Immature natural killer cell (primary cell): ENCODE results near the gene DNPEP. TPM values are rescaled to one million over a fixed set of nuclear protein-coding genes. Genes with fewer than 3 reads are reported as not detected.
A peak's percentile ranks its signal among the peaks of the same experiment; 100 is the strongest.

Experiments
- DNase-seq, 3 donors: peaks; one replicate each; pipeline ENCODE4 v3.0.0; 2022; ENCODE audit warnings: mixed read lengths in 1 of 3
- H3K27ac Mint-ChIP-seq, 6 donors: one replicate each; pipeline ENCODE4 v1.8.0; 2020; ENCODE audit warnings: mixed read lengths in 6 of 6, mild to moderate bottlenecking in 5 of 6, inconsistent platforms in 4 of 6, moderate library complexity in 3 of 6
- H3K27me3 Mint-ChIP-seq, 3 donors: one replicate each; pipeline ENCODE4 v1.8.0; 2020 to 2021; ENCODE audit warnings: low read depth in 3 of 3, mild to moderate bottlenecking in 3 of 3, mixed read lengths in 3 of 3, moderate library complexity in 3 of 3, inconsistent platforms in 1 of 3
- H3K36me3 Mint-ChIP-seq, 3 donors: one replicate each; pipeline ENCODE4 v1.8.0; 2020; ENCODE audit warnings: mixed read lengths in 3 of 3, inconsistent platforms in 2 of 3, mild to moderate bottlenecking in 2 of 3
- H3K4me1 Mint-ChIP-seq, 2 donors: one replicate each; pipeline ENCODE4 v1.8.0; 2020; ENCODE audit warnings: inconsistent platforms in 2 of 2, mild to moderate bottlenecking in 2 of 2, mixed read lengths in 2 of 2, moderate library complexity in 1 of 2
- H3K4me3 Mint-ChIP-seq, 5 donors: one replicate each; pipeline ENCODE4 v1.8.0; 2020; ENCODE audit warnings: mild to moderate bottlenecking in 5 of 5, mixed read lengths in 5 of 5, inconsistent platforms in 3 of 5, moderate library complexity in 3 of 5
- H3K9me3 Mint-ChIP-seq, 6 donors: one replicate each; pipeline ENCODE4 v1.8.0; 2020; ENCODE audit warnings: mild to moderate bottlenecking in 6 of 6, mixed read lengths in 6 of 6, inconsistent platforms in 4 of 6, moderate library complexity in 3 of 6
- polyA plus RNA-seq, 3 donors: library from polyadenylated mRNA; unstranded; fragments of 300-500 nt; fragmentation: Illumina TruSeq; gene quantifications; one replicate each; pipeline ENCODE4 v1.2.3, GENCODE V29; 2021

The DNPEP gene
- polyA plus RNA-seq, 3 donors from 2014 or later, result 77.4 to 97.9 (median 78.9) TPM

- H3K27ac Mint-ChIP-seq, result no peak overlapping the region
Measured at GRCh38 chr2:219352448-219353023, 35.2 kb downstream of the DNPEP start.

GRCh38 chr2:219350710-219351221 is 36.9 kb downstream of the DNPEP start:
- H3K4me1 Mint-ChIP-seq, result no peaks in the 10 kb centered on the region
- no peaks in the 10 kb centered on the region for H3K9me3 Mint-ChIP-seq
- no peaks in the 10 kb centered on the region for H3K36me3 Mint-ChIP-seq
- H3K27ac Mint-ChIP-seq, result no peak overlapping the region
- peaks cover 3 to 25% (median 12%) of the 10 kb centered on the region in 3 donors for H3K27me3 Mint-ChIP-seq
- no peak overlapping the region for H3K4me3 Mint-ChIP-seq
- no peak for DNase-seq

More at GRCh38 chr2:219352448-219353023, 35.2 kb downstream of the DNPEP start:
- DNase-seq, result peak; percentile 24 to 39 (median 31)
- no peaks in the 10 kb centered on the region for H3K36me3 Mint-ChIP-seq
- H3K9me3 Mint-ChIP-seq, result no peaks in the 10 kb centered on the region
- H3K4me3 Mint-ChIP-seq, result peak overlapping the region in 1 of 5 donors; percentile 12
- peaks cover 8 to 31% (median 12%) of the 10 kb centered on the region in 3 donors for H3K27me3 Mint-ChIP-seq
- no peaks in the 10 kb centered on the region for H3K4me1 Mint-ChIP-seq

DNA sequence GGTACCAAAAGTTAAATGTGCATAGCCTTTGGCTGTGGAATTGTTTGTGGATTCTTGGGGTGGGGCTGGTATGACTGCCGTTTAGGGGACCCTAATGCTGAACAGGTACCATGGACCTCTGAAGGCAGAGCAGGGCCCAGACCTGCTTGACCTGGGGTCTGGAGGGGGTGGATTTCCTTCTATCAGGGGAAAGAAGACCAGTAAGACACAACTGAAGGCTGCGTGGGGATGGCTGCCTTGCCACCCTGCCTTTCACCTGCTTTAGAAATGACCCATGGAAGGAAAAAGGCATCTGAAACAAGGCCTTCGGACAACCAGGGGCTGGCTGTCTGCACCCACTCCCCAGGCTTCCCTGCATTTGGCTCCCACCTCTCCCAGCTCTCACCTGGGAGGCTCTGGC is 37.5 kb downstream of the DNPEP start:
- H3K27ac Mint-ChIP-seq, result no peak overlapping the region
- no peak overlapping the region for H3K4me3 Mint-ChIP-seq
- DNase-seq, result no peak
- H3K9me3 Mint-ChIP-seq, result no peaks in the 10 kb centered on the region
- no peaks in the 10 kb centered on the region for H3K36me3 Mint-ChIP-seq
- H3K27me3 Mint-ChIP-seq, result peaks cover 3 to 22% (median 14%) of the 10 kb centered on the region in 3 donors
- no peaks in the 10 kb centered on the region for H3K4me1 Mint-ChIP-seq

DNA sequence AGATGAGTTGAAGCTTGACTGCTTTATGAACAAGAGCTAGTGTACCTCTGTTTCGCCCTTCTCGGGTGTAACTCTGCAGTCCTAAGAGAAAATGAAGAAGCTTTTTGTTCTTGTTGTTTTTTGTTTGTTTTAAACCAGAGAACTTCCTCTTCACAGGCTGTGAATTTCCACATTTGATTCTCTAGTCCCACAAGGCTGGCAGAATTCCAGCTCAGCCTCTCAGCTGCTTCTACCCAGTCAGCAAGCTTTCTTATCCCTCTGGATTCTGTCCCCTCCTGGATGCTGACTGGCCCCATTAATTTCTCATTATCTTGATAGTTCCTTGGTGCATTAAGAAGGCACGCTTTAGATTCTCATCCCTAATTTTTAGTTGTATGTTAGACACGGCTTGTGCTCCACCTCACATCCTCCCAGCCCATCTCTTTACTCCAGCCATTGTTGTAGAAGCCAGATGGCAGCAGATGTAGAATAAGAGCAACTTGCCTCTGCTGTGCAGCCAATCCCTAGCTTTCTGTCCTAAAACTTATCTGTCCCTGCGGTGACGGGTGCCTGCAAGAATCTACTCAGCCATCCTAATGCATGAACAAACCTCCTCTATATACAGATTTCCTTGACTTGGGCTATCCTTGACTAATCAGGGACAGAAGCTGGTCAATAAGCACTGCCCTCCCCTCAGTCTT is 42.8 kb downstream of the DNPEP start:
- H3K27ac Mint-ChIP-seq, result no peak overlapping the region
- H3K4me1 Mint-ChIP-seq, result no peaks in the 10 kb centered on the region
- peaks cover 6 to 13% (median 7%) of the 10 kb centered on the region in 3 donors for H3K27me3 Mint-ChIP-seq
- DNase-seq, result no peak
- H3K9me3 Mint-ChIP-seq, result no peaks in the 10 kb centered on the region
- H3K4me3 Mint-ChIP-seq, result no peak overlapping the region
- H3K36me3 Mint-ChIP-seq, result no peaks in the 10 kb centered on the region

GRCh38 chr2:219335373-219335786 is 52.3 kb downstream of the DNPEP start:
- Mint-ChIP-seq H3K4me1 (no peaks in the 10 kb centered on the region), H3K4me3 (no peak overlapping the region), H3K36me3 (no peaks in the 10 kb centered on the region), H3K27me3 (peaks cover 5 to 36% (median 21%) of the 10 kb centered on the region in 3 donors), H3K27ac (no peak overlapping the region), H3K9me3 (peaks cover 6 to 27% (median 8%) of the 10 kb centered on the region in 6 donors)
- no peak for DNase-seq

- Mint-ChIP-seq H3K4me1 (no peaks in the 10 kb centered on the region), H3K27ac (no peak overlapping the region), H3K9me3 (peaks cover 6 to 27% (median 8%) of the 10 kb centered on the region in 6 donors), H3K36me3 (no peaks in the 10 kb centered on the region), H3K27me3 (peaks cover 5 to 38% (median 22%) of the 10 kb centered on the region in 3 donors), H3K4me3 (no peak overlapping the region)
- no peak for DNase-seq
Measured at GRCh38 chr2:219334076-219334475, 53.6 kb downstream of the DNPEP start.

DNA sequence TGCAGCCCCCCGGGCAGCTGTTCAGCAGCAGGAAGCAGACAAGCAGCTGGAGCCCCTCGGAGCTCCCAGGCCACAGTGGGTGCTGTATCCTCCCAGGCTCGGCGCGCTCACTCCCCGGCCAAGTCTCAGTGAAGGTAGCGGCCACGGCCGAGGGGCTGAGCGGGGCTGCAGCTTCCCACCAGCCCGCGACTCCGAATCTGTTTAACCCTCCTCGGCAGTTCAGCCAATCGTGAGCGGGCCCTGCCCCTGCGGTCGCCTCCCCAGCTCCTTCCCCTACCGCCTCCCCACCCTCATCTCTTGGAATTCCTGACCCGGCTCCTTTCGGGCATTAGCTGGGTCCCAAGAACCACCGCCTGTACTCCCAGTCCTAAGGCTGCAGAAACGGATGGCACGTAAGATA is 55.2 kb downstream of the DNPEP start, which contains the start of gene RESP18:
TSS of gene RESP18 (minus strand) at position 203 of the 400 bp plus-strand sequence.
- Mint-ChIP-seq H3K27me3 (peaks cover 9 to 38% (median 22%) of the 10 kb centered on the region in 3 donors), H3K36me3 (no peaks in the 10 kb centered on the region), H3K4me3 (peak within 1 kb of the TSS in 1 of 5 donors; percentile 9), H3K9me3 (peaks cover 6 to 27% (median 8%) of the 10 kb centered on the region in 6 donors), H3K4me1 (no peaks in the 10 kb centered on the region), H3K27ac (no peak within 1 kb of the TSS)
- DNase-seq, result no peak

DNA sequence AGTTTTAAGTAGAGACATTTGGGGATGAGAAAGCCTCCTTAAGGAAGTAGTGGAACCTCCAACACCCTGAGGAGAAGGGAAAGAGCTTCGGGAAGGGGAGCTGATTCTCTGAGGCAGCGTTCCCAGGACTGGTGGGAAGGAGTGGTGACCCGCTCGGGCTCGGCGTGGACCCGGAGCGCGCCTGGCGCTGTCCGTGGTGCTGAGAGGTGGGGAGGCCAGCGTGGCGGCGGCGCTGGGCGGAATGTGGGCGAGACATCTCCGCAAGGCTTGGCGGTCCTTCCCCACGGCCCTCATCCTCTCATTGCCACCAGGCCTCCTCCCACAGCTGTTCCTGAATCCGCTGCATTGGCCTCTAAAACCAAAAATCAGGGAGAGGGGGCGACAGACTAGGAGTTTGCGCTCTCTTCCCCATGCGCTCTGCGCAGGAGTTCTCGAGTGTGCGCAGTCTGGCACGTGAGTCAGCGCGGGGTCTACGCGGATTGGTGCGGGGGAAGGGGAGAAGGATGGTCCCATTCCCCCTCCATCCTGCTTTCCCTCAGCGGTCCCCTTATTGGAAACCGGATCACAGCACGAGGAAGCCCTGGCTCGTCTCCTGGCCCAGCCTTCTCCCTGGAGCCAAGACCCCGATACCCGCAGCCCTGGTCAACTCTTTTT is 56.0 kb downstream of the DNPEP start:
- Mint-ChIP-seq H3K36me3 (no peaks in the 10 kb centered on the region), H3K27ac (no peak overlapping the region), H3K9me3 (peaks cover 4 to 26% (median 7%) of the 10 kb centered on the region in 6 donors), H3K4me3 (peak overlapping the region in 1 of 5 donors; percentile 33), H3K27me3 (peaks cover 9 to 36% (median 22%) of the 10 kb centered on the region in 3 donors), H3K4me1 (no peaks in the 10 kb centered on the region)
- peak in 1 of 3 donors; percentile 15 for DNase-seq

GRCh38 chr2:219327719-219328118 is 60.0 kb downstream of the DNPEP start:
- Mint-ChIP-seq H3K27me3 (peaks cover 12 to 19% (median 17%) of the 10 kb centered on the region in 3 donors), H3K36me3 (no peaks in the 10 kb centered on the region)
- DNase-seq, result no peak

GRCh38 chr2:219325657-219326315 is 61.9 kb downstream of the DNPEP start:
- DNase-seq, result no peak
- no peaks in the 10 kb centered on the region for H3K9me3 Mint-ChIP-seq
- H3K27me3 Mint-ChIP-seq, result peaks cover 8 to 11% (median 8%) of the 10 kb centered on the region in 3 donors
- H3K4me3 Mint-ChIP-seq, result no peak overlapping the region
- no peak overlapping the region for H3K27ac Mint-ChIP-seq
- no peaks in the 10 kb centered on the region for H3K4me1 Mint-ChIP-seq
- H3K36me3 Mint-ChIP-seq, result no peaks in the 10 kb centered on the region

More at GRCh38 chr2:219327719-219328118, 60.0 kb downstream of the DNPEP start:
- Mint-ChIP-seq H3K4me3 (no peak overlapping the region), H3K4me1 (no peaks in the 10 kb centered on the region), H3K27ac (no peak overlapping the region), H3K9me3 (peaks cover 0 to 9% (median 0%) of the 10 kb centered on the region in 6 donors)

DNA sequence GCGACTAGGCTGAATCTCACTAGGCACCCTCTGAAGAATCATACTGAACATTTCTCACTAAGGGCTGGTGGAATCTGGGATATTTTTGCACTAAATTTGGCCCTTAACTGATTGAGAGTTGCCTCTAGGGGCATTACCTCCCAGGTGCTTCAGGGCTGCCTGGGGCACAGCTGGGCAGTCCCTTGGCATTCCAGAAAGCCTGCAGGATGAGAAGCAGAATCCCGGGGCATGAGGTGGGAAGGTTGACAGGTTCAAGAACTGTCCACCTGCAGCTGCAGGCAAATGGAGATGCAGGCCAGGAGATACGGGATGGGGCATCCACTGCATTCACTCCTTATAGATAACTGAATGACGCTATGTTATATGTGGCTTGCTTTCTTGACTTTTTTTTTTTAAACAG is 62.6 kb downstream of the DNPEP start:
- DNase-seq, result no peak
- Mint-ChIP-seq H3K9me3 (no peaks in the 10 kb centered on the region), H3K4me1 (no peaks in the 10 kb centered on the region), H3K36me3 (no peaks in the 10 kb centered on the region), H3K27ac (no peak overlapping the region), H3K4me3 (no peak overlapping the region), H3K27me3 (peaks cover 6 to 10% (median 8%) of the 10 kb centered on the region in 3 donors)

DNA sequence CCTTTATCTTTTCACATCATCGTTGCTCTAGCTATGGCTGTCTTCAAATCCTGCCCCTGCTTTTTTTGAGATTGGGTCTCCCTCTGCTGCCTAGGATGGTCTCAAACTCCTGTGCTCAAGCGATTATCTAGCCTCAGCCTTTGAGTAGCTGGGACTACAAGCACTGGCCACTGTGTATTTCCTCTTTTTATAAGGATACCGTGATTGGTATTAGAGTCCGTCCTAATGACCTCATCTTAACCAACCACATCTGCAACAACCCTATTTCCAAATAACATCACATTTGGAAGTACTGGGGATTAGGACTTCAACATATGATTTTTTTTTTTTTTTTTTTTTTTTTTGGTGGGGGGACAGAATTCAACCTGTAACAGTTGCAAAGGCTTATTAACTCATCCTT is 64.3 kb downstream of the DNPEP start:
- Mint-ChIP-seq H3K36me3 (no peaks in the 10 kb centered on the region), H3K4me3 (no peak overlapping the region), H3K4me1 (no peaks in the 10 kb centered on the region), H3K27ac (peak overlapping the region in 1 of 6 donors; percentile 14), H3K9me3 (no peaks in the 10 kb centered on the region), H3K27me3 (peaks cover 5 to 12% (median 6%) of the 10 kb centered on the region in 3 donors)
- DNase-seq, result no peak
